Loucy (cell line): ENCODE data around the gene CNN2.
A peak's percentile ranks its signal among the peaks of the same experiment; 100 is the strongest.

Experiments used
- H2AFZ ChIP-seq: fragments of 200-600 bp; sonication (generic); 2 replicates; pipeline ENCODE4 v1.6.0; 2016; ENCODE audit warnings: antibody characterized with exemption, mild to moderate bottlenecking, low read length, moderate library complexity
- H3F3A ChIP-seq: fragments of 200-600 bp; 2 replicates; pipeline ENCODE4 v1.6.0; 2016; ENCODE audit warnings: antibody characterized with exemption, low read depth, mild to moderate bottlenecking
- H3K27me3 ChIP-seq: fragments of 200-600 bp; sonication (generic); 2 replicates; pipeline ENCODE4 v1.6.1; 2014; ENCODE audit warnings: low read length, mild to moderate bottlenecking; ENCODE audit not compliant: insufficient read depth, poor library complexity, severe bottlenecking
- H3K36me3 ChIP-seq: fragments of 200-600 bp; sonication (generic); 2 replicates; pipeline ENCODE4 v1.6.1; 2016; ENCODE audit warnings: low read length; ENCODE audit not compliant: insufficient read depth
- H3K4me1 ChIP-seq: fragments of 200-600 bp; sonication (generic); 2 replicates; pipeline ENCODE4 v1.5.1; 2014; ENCODE audit warnings: low read length, mild to moderate bottlenecking; ENCODE audit not compliant: insufficient read depth, poor library complexity, severe bottlenecking
- H3K4me2 ChIP-seq: fragments of 200-600 bp; sonication (generic); 2 replicates; pipeline ENCODE4 v1.6.0; 2014; ENCODE audit warnings: antibody characterized with exemption, low read length, low read depth, mild to moderate bottlenecking; ENCODE audit not compliant: poor library complexity, severe bottlenecking
- H3K4me3 ChIP-seq: fragments of 200-600 bp; sonication (generic); 2 replicates; pipeline ENCODE4 v1.5.1; 2014; ENCODE audit warnings: low read length, mild to moderate bottlenecking, mixed read lengths; ENCODE audit not compliant: poor library complexity, severe bottlenecking
- H3K79me2 ChIP-seq: fragments of 200-600 bp; sonication (generic); 2 replicates; pipeline ENCODE4 v1.6.1; 2014; ENCODE audit warnings: low read length; ENCODE audit not compliant: insufficient read depth
- H3K9ac ChIP-seq: fragments of 200-600 bp; sonication (generic); 2 replicates; pipeline ENCODE4 v1.6.0; 2014; ENCODE audit warnings: mild to moderate bottlenecking, low read depth, low read length, moderate library complexity; ENCODE audit not compliant: poor library complexity, severe bottlenecking
- H3K9me2 ChIP-seq: fragments of 200-600 bp; sonication (generic); replicated peaks from 2 replicates; pipeline ENCODE4 v1.6.1; 2016; ENCODE audit warnings: low read depth, low read length, mixed read lengths
- H3K9me3 ChIP-seq: fragments of 200-600 bp; sonication (generic); 2 replicates; pipeline ENCODE4 v1.6.1; 2014; ENCODE audit warnings: mild to moderate bottlenecking, antibody characterized with exemption, low read length, low read depth; ENCODE audit not compliant: insufficient read depth
- H4K20me1 ChIP-seq: fragments of 200-600 bp; sonication (generic); 2 replicates; pipeline ENCODE4 v1.6.0; 2014; ENCODE audit warnings: antibody characterized with exemption, low read length, mild to moderate bottlenecking; ENCODE audit not compliant: insufficient read depth, poor library complexity, severe bottlenecking
- EZH2phosphoT487 ChIP-seq: fragments of 200-600 bp; IDR thresholded peaks from 2 replicates; pipeline ENCODE4 v1.6.1; 2018; ENCODE audit warnings: antibody characterized with exemption, mild to moderate bottlenecking, moderate library complexity, borderline replicate concordance
- TF ChIP-seq, protein P1 (sequence below): fragments of 200-600 bp; sonication (generic); conservative IDR thresholded peaks from 2 replicates; pipeline ENCODE4 v1.5.1; 2014; ENCODE audit warnings: mild to moderate bottlenecking, antibody characterized with exemption, low read length

Gene CNN2

DNA sequence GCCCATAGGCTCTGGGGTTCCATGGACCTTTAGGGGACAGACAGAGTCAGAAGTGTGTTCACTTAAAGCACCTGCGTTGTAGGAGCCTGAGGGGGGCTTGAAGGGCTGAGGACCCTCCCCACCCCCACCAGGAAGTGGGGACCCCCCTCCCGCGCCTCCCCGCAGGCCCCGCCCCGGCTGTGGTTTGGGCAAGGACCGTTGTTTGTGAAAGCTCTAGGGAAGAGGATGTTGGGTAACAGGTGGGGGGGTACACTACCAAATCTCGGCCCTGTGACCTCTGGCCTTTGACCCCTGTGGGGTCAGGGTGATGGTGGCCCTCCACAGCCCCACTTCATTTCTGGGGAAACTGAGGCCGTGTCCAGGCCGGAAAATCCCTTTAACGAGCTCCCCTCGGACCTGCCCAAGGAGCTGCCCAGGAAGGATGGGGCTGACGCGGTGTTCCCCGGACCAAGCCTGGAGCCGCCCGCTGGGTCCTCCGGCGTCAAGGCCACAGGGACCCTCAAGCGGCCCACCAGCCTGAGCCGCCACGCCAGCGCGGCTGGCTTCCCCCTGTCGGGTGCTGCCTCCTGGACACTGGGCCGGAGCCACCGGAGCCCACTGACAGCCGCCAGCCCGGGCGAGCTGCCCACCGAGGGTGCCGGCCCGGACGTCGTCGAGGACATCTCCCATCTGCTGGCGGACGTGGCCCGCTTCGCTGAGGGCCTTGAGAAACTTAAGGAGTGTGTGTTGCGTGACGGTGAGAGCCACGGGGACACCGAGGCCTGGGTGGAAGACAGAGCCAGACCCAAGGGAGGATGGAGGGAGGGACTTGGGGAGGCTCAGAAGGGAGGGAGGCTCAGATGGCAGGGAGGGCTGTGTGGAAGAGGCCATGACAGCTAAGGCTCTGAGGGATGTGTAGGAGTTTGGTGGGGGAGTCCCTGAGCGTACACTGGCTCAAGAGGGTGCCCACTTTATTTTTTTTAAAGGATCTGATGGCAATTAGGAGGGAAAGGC lies 41.9 kb downstream of the CNN2 start:
- peak overlapping the region; percentile 84 for H3K4me3 ChIP-seq
- H3F3A ChIP-seq, result no peaks in the 10 kb centered on the region
- no peaks in the 10 kb centered on the region for H3K9me3 ChIP-seq
- H3K36me3 ChIP-seq, result no peaks in the 10 kb centered on the region; the same call in 1 of the 2 replicates
- no peak overlapping the region; the same call in 1 of the 2 replicates for H2AFZ ChIP-seq
- peak overlapping the region; percentile 80 for H3K9ac ChIP-seq
- H3K27me3 ChIP-seq, result no peaks in the 10 kb centered on the region
- H4K20me1 ChIP-seq, result peaks cover 3% of the 10 kb centered on the region
- peaks cover 44% of the 10 kb centered on the region; the same call in 1 of the 2 replicates for H3K79me2 ChIP-seq
- peaks cover 23% of the 10 kb centered on the region for H3K4me1 ChIP-seq
- H3K9me2 ChIP-seq, result no peaks in the 10 kb centered on the region
- peak overlapping the region; percentile 86 for H3K4me2 ChIP-seq
- TF ChIP-seq, protein P1, sequence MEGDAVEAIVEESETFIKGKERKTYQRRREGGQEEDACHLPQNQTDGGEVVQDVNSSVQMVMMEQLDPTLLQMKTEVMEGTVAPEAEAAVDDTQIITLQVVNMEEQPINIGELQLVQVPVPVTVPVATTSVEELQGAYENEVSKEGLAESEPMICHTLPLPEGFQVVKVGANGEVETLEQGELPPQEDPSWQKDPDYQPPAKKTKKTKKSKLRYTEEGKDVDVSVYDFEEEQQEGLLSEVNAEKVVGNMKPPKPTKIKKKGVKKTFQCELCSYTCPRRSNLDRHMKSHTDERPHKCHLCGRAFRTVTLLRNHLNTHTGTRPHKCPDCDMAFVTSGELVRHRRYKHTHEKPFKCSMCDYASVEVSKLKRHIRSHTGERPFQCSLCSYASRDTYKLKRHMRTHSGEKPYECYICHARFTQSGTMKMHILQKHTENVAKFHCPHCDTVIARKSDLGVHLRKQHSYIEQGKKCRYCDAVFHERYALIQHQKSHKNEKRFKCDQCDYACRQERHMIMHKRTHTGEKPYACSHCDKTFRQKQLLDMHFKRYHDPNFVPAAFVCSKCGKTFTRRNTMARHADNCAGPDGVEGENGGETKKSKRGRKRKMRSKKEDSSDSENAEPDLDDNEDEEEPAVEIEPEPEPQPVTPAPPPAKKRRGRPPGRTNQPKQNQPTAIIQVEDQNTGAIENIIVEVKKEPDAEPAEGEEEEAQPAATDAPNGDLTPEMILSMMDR, result no peak

DNA sequence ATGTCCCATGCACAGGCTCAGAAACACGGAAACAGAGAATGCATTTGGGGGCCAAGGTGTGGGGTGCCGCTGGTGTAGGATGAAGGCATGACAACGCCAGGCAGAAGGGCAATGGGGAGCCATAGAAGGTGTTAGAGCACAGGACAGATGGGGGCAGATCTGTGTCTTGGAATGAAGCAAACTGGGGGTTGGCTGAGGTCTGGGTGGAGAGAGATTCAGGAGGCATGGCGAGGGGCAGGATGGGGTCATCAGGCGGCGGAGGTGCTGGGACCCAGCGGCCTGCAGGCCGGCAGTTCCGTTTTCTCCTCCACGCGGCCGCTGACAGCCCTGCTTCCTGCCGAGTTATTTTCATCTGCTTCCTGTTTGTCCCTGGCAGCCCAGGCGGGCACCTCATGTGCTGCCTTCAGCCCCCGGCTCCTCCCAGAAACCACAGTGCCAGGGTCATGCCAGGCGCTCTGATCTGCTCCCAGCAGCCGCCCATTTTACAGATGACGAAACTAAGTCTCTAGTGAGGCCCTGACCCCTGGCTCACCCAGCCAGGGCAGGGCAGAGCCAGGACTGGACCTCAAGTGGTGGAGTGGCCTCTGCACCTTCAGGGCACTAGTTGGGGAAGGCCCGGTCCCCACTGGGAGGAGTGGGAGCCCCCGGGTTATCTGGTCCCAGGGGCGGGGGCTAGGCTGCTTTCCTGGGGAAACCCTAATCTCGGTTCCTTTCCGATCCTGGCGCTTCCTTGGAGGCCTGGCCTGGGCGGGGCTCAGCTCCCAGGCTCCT lies 42.8 kb downstream of the CNN2 start:
- Histone ChIP-seq H3F3A (no peaks in the 10 kb centered on the region), H3K79me2 (peaks cover 44% of the 10 kb centered on the region; the same call in 1 of the 2 replicates), H4K20me1 (peaks cover 8% of the 10 kb centered on the region), H3K27me3 (no peaks in the 10 kb centered on the region), H2AFZ (no peak overlapping the region), H3K4me2 (peak overlapping the region; percentile 86), H3K9me2 (no peaks in the 10 kb centered on the region), H3K36me3 (no peaks in the 10 kb centered on the region; the same call in 1 of the 2 replicates), H3K4me3 (peak overlapping the region; percentile 84), H3K4me1 (peaks cover 27% of the 10 kb centered on the region), H3K9me3 (no peaks in the 10 kb centered on the region), H3K9ac (peak overlapping the region; percentile 80)
- TF ChIP-seq EZH2phosphoT487, result no peak
- TF ChIP-seq, protein P1, result no peak

DNA sequence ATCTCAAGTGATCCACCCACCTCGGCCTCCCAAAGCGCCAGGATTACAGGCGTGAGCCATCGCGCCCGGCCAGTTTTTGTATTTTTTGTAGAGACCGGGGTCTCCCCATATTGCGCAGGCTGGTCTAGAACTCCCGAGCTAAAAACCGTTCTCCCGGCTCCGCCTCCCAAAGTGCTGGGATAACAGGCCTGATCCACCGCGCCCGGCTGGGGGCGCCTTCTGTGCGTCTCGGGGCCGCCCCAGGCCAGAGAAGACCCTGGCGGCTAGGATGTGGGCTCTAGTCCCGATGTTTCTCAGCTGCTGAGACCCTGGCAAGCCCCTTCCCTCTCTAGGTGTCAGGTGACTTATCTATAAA lies 44.1 kb downstream of the CNN2 start:
- no peaks in the 10 kb centered on the region for H3K9me3 ChIP-seq
- no peak overlapping the region for H3K4me3 ChIP-seq
- H3K27me3 ChIP-seq, result no peaks in the 10 kb centered on the region
- H3K4me2 ChIP-seq, result no peak overlapping the region
- H3K9ac ChIP-seq, result no peak overlapping the region
- peaks cover 8% of the 10 kb centered on the region for H4K20me1 ChIP-seq
- H3F3A ChIP-seq, result peaks cover 1% of the 10 kb centered on the region; the same call in 1 of the 2 replicates
- H3K4me1 ChIP-seq, result peaks cover 37% of the 10 kb centered on the region
- no peak overlapping the region for H2AFZ ChIP-seq
- H3K79me2 ChIP-seq, result peaks cover 44% of the 10 kb centered on the region; the same call in 1 of the 2 replicates
- H3K36me3 ChIP-seq, result no peaks in the 10 kb centered on the region; the same call in 1 of the 2 replicates
- no peaks in the 10 kb centered on the region for H3K9me2 ChIP-seq
- TF ChIP-seq EZH2phosphoT487, result no peak
- TF ChIP-seq, protein P1, result no peak
